Measurements from ENCODE around the gene SLITRK6. TPM values are rescaled to one million over a fixed set of nuclear protein-coding genes. Genes with fewer than 3 reads are reported as not detected.

The SLITRK6 gene
- total and polyA plus RNA-seq, 4 donors, result 0.22 to 1.5 (median 0.68) TPM

- no peaks in the 10 kb centered on the region for H3K36me3 ChIP-seq (ENCODE audit: control insufficient read depth in 4 of 4, insufficient read depth in 3 of 4, low read depth in 1 of 4, low read length in 3 of 4)
- no peak for DNase-seq (ENCODE audit: low spot score)
- TF ChIP-seq EGR1 (IDR thresholded peaks at IDR 0.05; ENCODE audit: low read depth in 2 of 2) (no peak), RXRA (IDR thresholded peaks at IDR 0.05) (no peak), HNF4A (conservative IDR thresholded peaks at IDR 0.05) (no peak), ZBTB33 (IDR thresholded peaks at IDR 0.05) (no peak), FOXA2 (IDR thresholded peaks at IDR 0.05) (no peak), RAD21 (IDR thresholded peaks at IDR 0.05) (no peak), FOXA1 (IDR thresholded peaks at IDR 0.05) (no peak), HNF4G (IDR thresholded peaks at IDR 0.05) (no peak), MAX (IDR thresholded peaks at IDR 0.05) (no peak), ATF3 (IDR thresholded peaks at IDR 0.05) (no peak), REST (IDR thresholded peaks at IDR 0.05) (no peak), GABPA (IDR thresholded peaks at IDR 0.05 in 1 of 2, conservative IDR thresholded peaks at IDR 0.05 in 1 of 2) (no peak), NR2F2 (IDR thresholded peaks at IDR 0.05) (no peak), CTCF (IDR thresholded peaks at IDR 0.05; ENCODE audit: low read depth, low read length, missing input control) (no peak), TAF1 (conservative IDR thresholded peaks at IDR 0.05) (no peak), JUND (IDR thresholded peaks at IDR 0.05) (no peak), SP1 (IDR thresholded peaks at IDR 0.05) (no peak), YY1 (IDR thresholded peaks at IDR 0.05) (no peak)
Observed at GRCh38 chr13:85772367-85772766, 26.9 kb downstream of the SLITRK6 start.

More at GRCh38 chr13:85772367-85772766, 26.9 kb downstream of the SLITRK6 start:
- Histone ChIP-seq H3K9ac (ENCODE audit: low read depth in 1 of 2, low read length in 2 of 2) (no peak overlapping the region), H3K4me1 (ENCODE audit: control insufficient read depth in 4 of 4, insufficient read depth in 4 of 4, low read length in 3 of 4) (no peaks in the 10 kb centered on the region), H3K4me3 (ENCODE audit: low read depth in 1 of 3, low read length in 3 of 3) (no peak overlapping the region), H3K9me3 (ENCODE audit: control insufficient read depth in 4 of 4, low read length in 3 of 4) (peaks cover 0 to 1% (median 0%) of the 10 kb centered on the region in 4 donors), H3K27me3 (ENCODE audit: control insufficient read depth in 4 of 4, insufficient read depth in 4 of 4, low read length in 3 of 4) (peaks cover 0 to 5% (median 0%) of the 10 kb centered on the region in 4 donors), H3K27ac (ENCODE audit: low read depth in 1 of 2, low read length in 2 of 2) (no peak overlapping the region)
- 74% methylated on average over 3 of the region's 3 CpGs for WGBS
